Measurements from ENCODE around the gene PEAR1.

GRCh38 chr1:156862997-156863599 lies 30.4 kb upstream of the PEAR1 start:
- no peak for TF ChIP-seq POLR2A (IDR thresholded peaks at IDR 0.05)
- TF ChIP-seq, protein P1, sequence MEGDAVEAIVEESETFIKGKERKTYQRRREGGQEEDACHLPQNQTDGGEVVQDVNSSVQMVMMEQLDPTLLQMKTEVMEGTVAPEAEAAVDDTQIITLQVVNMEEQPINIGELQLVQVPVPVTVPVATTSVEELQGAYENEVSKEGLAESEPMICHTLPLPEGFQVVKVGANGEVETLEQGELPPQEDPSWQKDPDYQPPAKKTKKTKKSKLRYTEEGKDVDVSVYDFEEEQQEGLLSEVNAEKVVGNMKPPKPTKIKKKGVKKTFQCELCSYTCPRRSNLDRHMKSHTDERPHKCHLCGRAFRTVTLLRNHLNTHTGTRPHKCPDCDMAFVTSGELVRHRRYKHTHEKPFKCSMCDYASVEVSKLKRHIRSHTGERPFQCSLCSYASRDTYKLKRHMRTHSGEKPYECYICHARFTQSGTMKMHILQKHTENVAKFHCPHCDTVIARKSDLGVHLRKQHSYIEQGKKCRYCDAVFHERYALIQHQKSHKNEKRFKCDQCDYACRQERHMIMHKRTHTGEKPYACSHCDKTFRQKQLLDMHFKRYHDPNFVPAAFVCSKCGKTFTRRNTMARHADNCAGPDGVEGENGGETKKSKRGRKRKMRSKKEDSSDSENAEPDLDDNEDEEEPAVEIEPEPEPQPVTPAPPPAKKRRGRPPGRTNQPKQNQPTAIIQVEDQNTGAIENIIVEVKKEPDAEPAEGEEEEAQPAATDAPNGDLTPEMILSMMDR (IDR thresholded peaks at IDR 0.05) = no peak
